Measurements from ENCODE around the gene TRDN. TPM values are rescaled to one million over a fixed set of nuclear protein-coding genes. Genes with fewer than 3 reads are reported as not detected.

Gene TRDN
- total and polyA plus RNA-seq, 2 donors, result 0.18 to 0.38 TPM

DNA sequence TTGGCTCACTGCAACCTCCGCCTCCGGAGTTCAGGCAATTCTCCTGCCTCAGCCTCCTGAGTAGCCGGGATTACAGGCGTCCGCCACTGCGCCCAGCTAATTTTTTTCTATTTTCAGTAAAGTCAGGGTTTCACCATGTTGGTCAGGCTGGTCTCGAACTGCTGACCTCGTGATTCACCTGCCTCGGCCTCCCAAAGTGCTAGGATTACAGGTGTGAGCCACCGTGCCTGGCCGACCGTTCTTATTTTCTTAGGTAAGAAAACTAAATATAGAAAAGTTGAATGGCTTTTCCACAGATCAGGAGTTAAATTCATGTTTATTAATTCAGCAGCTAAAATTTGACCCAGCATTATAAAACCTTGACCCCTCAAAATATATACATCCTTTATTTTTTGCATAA lies 238.7 kb downstream of the TRDN start:
- no peak overlapping the region for H3K4me3 ChIP-seq (ENCODE audit: low read length in 2 of 2)
- H3K36me3 ChIP-seq (ENCODE audit: control insufficient read depth in 2 of 2, insufficient read depth in 2 of 2, low read length in 1 of 2), result no peaks in the 10 kb centered on the region
- WGBS, result 91% methylated on average over 12 of the region's 12 CpGs

DNA sequence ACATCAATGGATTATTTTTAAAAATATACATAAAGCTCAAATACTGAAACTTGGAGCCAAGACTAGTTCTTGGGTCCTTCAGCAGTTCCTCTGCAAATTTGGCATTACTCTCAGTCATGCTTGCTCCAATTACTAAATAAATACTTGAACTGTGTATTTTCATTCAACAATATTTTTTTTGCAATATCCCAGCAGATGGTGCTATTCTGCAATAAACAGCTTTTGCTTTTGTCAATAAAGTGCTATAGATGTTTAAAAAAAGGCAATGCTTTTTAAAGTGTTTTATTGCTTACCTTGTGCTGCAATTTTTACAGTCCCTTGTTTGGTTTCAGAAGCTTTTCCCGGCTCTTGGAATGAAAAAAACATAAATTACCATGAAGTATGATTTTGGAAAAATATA lies 243.4 kb downstream of the TRDN start:
- H3K27ac ChIP-seq (ENCODE audit: low read depth in 1 of 2, low read length in 1 of 2), result no peak overlapping the region
- H3K27me3 ChIP-seq (ENCODE audit: control insufficient read depth in 2 of 2, insufficient read depth in 1 of 2, low read length in 1 of 2), result no peaks in the 10 kb centered on the region
- H3K4me3 ChIP-seq (ENCODE audit: low read length in 2 of 2), result no peak overlapping the region
- H3K36me3 ChIP-seq (ENCODE audit: control insufficient read depth in 2 of 2, insufficient read depth in 2 of 2, low read length in 1 of 2), result no peaks in the 10 kb centered on the region
- no peaks in the 10 kb centered on the region for H3K4me1 ChIP-seq (ENCODE audit: control insufficient read depth in 2 of 2, insufficient read depth in 2 of 2, low read length in 2 of 2)
- WGBS, result 76% methylated on average over 1 of the region's 1 CpG
- peak in 1 of 9 donors; percentile 2 for DNase-seq (ENCODE audit: low read depth in 6 of 9, low spot score in 9 of 9)
- H3K9me3 ChIP-seq (ENCODE audit: control insufficient read depth in 2 of 2, insufficient read depth in 1 of 2, low read length in 1 of 2), result no peaks in the 10 kb centered on the region

More for the DNA sequence above, 238.7 kb downstream of the TRDN start:
- H3K9me3 ChIP-seq (ENCODE audit: control insufficient read depth in 2 of 2, insufficient read depth in 1 of 2, low read length in 1 of 2), result no peaks in the 10 kb centered on the region
- no peak overlapping the region for H3K27ac ChIP-seq (ENCODE audit: low read depth in 1 of 2, low read length in 1 of 2)
- DNase-seq (ENCODE audit: low read depth in 6 of 9, low spot score in 9 of 9), result no peak
- H3K4me1 ChIP-seq (ENCODE audit: control insufficient read depth in 2 of 2, insufficient read depth in 2 of 2, low read length in 2 of 2), result no peaks in the 10 kb centered on the region
- H3K27me3 ChIP-seq (ENCODE audit: control insufficient read depth in 2 of 2, insufficient read depth in 1 of 2, low read length in 1 of 2), result no peaks in the 10 kb centered on the region

DNA sequence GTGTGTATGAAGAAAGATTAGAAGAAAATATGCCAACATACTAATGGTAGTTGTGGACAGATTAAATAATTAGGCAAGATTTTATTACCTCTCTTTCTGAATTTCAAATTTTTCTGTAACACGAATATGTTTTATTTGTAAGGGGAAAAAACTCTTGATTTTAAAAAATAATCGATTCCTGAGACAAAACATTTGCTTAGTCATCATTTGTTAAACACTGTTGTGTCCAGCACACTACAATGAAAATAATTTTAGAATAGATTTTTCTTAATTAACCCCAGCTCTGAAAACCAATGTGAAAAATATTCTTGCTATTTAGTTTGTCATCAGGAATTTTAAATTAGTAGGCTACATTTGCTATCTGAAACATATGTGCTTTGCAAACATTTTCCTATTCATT lies 253.0 kb downstream of the TRDN start:
- Histone ChIP-seq H3K36me3 (ENCODE audit: control insufficient read depth in 2 of 2, insufficient read depth in 2 of 2, low read length in 1 of 2) (no peaks in the 10 kb centered on the region), H3K4me1 (ENCODE audit: control insufficient read depth in 2 of 2, insufficient read depth in 2 of 2, low read length in 2 of 2) (no peaks in the 10 kb centered on the region), H3K27me3 (ENCODE audit: control insufficient read depth in 2 of 2, insufficient read depth in 1 of 2, low read length in 1 of 2) (no peaks in the 10 kb centered on the region), H3K9me3 (ENCODE audit: control insufficient read depth in 2 of 2, insufficient read depth in 1 of 2, low read length in 1 of 2) (no peaks in the 10 kb centered on the region), H3K4me3 (ENCODE audit: low read length in 2 of 2) (no peak overlapping the region), H3K27ac (ENCODE audit: low read depth in 1 of 2, low read length in 1 of 2) (no peak overlapping the region)
- no peak for DNase-seq (ENCODE audit: low read depth in 6 of 9, low spot score in 9 of 9)
- WGBS, result 94% methylated on average over 2 of the region's 2 CpGs

DNA sequence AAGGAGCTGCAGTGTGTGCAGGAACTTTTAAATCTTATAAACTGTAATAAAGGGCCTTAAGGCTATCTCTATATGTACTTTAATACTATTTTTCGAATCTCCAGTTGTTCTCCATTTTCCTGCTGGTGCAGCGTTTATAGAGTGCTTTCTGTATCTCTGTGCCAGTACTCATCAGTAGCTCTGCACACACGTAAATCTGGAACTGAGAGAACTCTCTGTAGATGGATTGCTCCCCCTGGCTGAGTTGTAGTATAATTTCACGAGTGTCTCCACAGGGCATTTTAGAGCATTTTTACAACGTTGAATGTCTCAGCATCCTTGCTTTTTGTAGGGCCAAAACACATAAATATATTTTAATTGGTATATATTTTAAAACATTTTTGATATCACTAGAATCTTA lies 256.5 kb downstream of the TRDN start:
- Histone ChIP-seq H3K36me3 (ENCODE audit: control insufficient read depth in 2 of 2, insufficient read depth in 2 of 2, low read length in 1 of 2) (no peaks in the 10 kb centered on the region), H3K4me1 (ENCODE audit: control insufficient read depth in 2 of 2, insufficient read depth in 2 of 2, low read length in 2 of 2) (no peaks in the 10 kb centered on the region), H3K4me3 (ENCODE audit: low read length in 2 of 2) (no peak overlapping the region), H3K9me3 (ENCODE audit: control insufficient read depth in 2 of 2, insufficient read depth in 1 of 2, low read length in 1 of 2) (no peaks in the 10 kb centered on the region), H3K27me3 (ENCODE audit: control insufficient read depth in 2 of 2, insufficient read depth in 1 of 2, low read length in 1 of 2) (no peaks in the 10 kb centered on the region), H3K27ac (ENCODE audit: low read depth in 1 of 2, low read length in 1 of 2) (no peak overlapping the region)
- 51% methylated on average over 5 of the region's 5 CpGs for WGBS
- DNase-seq (ENCODE audit: low read depth in 6 of 9, low spot score in 9 of 9), result no peak

DNA sequence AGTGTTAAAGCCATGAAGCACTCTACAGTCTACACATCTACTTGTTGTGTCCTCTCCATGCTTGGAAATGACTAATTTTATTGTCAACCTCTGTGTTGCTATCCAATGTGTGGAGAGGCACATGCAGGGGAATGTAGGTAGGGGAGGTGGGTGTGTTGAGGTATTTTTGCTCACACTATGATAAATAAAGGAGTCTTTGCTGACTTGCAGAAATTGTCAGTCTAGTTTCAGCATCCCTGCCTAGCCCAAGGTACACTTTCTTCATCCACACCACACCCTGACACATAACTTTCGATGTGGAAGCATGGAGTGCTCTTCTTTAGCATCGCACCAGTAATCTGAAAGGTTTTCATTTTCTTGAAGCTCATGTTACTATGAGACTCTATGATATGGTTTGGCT lies 264.0 kb downstream of the TRDN start:
- Histone ChIP-seq H3K27me3 (ENCODE audit: control insufficient read depth in 2 of 2, insufficient read depth in 1 of 2, low read length in 1 of 2) (no peaks in the 10 kb centered on the region), H3K9me3 (ENCODE audit: control insufficient read depth in 2 of 2, insufficient read depth in 1 of 2, low read length in 1 of 2) (no peaks in the 10 kb centered on the region), H3K27ac (ENCODE audit: low read depth in 1 of 2, low read length in 1 of 2) (no peak overlapping the region), H3K36me3 (ENCODE audit: control insufficient read depth in 2 of 2, insufficient read depth in 2 of 2, low read length in 1 of 2) (no peaks in the 10 kb centered on the region), H3K4me1 (ENCODE audit: control insufficient read depth in 2 of 2, insufficient read depth in 2 of 2, low read length in 2 of 2) (no peaks in the 10 kb centered on the region), H3K4me3 (ENCODE audit: low read length in 2 of 2) (no peak overlapping the region)
- 96% methylated on average over 2 of the region's 2 CpGs for WGBS
- DNase-seq (ENCODE audit: low read depth in 6 of 9, low spot score in 9 of 9), result no peak

DNA sequence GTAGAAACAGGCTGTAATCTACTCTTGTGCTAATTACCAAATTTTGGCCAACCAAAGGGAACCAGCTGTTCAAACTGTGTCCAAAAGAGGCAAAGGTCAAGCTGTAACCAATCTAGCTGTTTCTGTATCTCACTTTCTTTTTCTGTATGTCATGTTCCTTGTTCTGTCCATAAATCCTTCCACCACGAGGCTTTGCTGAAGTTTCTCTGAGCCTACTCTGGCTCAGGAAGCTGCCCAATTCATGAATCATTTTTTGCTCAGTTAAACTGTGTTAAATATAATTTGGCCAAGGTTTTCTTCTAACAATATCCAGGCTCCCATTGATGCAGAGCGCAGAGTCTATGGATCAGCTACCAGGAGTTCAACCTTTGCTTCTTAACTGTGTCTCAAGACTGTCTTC lies 272.8 kb downstream of the TRDN start:
- DNase-seq (ENCODE audit: low read depth in 6 of 9, low spot score in 9 of 9), result no peak
- H3K9me3 ChIP-seq (ENCODE audit: control insufficient read depth in 2 of 2, insufficient read depth in 1 of 2, low read length in 1 of 2), result no peaks in the 10 kb centered on the region
- no peak overlapping the region for H3K4me3 ChIP-seq (ENCODE audit: low read length in 2 of 2)
- 84% methylated on average over 2 of the region's 2 CpGs for WGBS
- H3K4me1 ChIP-seq (ENCODE audit: control insufficient read depth in 2 of 2, insufficient read depth in 2 of 2, low read length in 2 of 2), result no peaks in the 10 kb centered on the region
- no peak overlapping the region for H3K27ac ChIP-seq (ENCODE audit: low read depth in 1 of 2, low read length in 1 of 2)
- no peaks in the 10 kb centered on the region for H3K36me3 ChIP-seq (ENCODE audit: control insufficient read depth in 2 of 2, insufficient read depth in 2 of 2, low read length in 1 of 2)
- no peaks in the 10 kb centered on the region for H3K27me3 ChIP-seq (ENCODE audit: control insufficient read depth in 2 of 2, insufficient read depth in 1 of 2, low read length in 1 of 2)

DNA sequence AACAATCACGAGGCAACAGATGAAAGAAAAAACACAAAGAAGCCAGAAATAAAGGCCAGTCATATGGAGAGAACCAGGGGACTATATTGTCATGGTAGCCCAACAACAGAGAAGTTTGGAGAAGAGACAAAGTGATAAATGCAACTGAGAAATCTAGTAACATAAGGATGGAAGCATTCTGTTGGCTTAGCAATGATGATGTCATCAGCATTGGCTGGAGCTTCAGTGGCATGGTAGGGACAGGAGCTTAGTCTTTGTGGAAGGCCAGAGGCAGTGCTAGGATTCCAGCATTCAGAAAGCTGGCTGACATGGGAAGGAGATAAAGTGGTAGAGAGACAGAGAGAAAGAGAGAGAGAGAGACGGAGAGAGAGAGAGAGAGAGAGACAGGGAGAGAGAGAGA lies 276.4 kb downstream of the TRDN start:
- no peaks in the 10 kb centered on the region for H3K36me3 ChIP-seq (ENCODE audit: control insufficient read depth in 2 of 2, insufficient read depth in 2 of 2, low read length in 1 of 2)
- DNase-seq (ENCODE audit: low read depth in 6 of 9, low spot score in 9 of 9), result no peak
- no peak overlapping the region for H3K4me3 ChIP-seq (ENCODE audit: low read length in 2 of 2)
- no peaks in the 10 kb centered on the region for H3K4me1 ChIP-seq (ENCODE audit: control insufficient read depth in 2 of 2, insufficient read depth in 2 of 2, low read length in 2 of 2)
- H3K27me3 ChIP-seq (ENCODE audit: control insufficient read depth in 2 of 2, insufficient read depth in 1 of 2, low read length in 1 of 2), result no peaks in the 10 kb centered on the region
- H3K9me3 ChIP-seq (ENCODE audit: control insufficient read depth in 2 of 2, insufficient read depth in 1 of 2, low read length in 1 of 2), result no peaks in the 10 kb centered on the region
- WGBS, result 76% methylated on average over 2 of the region's 2 CpGs
- no peak overlapping the region for H3K27ac ChIP-seq (ENCODE audit: low read depth in 1 of 2, low read length in 1 of 2)

DNA sequence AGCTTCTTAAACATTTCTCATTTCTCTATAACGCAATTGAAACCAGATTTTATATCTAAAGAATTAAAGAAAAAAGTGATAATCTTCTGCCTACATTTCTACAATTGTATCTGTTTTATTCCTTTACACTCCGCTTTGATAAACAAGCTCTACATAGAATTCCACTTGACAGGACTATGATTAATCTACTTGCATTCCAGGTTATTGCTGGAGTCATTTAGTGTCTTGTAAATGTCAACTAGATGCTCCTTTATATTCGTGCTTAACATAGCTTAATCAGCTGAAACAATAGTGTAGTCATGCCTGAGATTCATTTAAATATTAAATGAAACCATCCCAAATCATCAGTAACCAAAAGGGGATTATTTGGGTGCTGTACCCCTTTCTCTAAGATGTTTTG lies 284.0 kb downstream of the TRDN start:
- Histone ChIP-seq H3K9me3 (ENCODE audit: control insufficient read depth in 2 of 2, insufficient read depth in 1 of 2, low read length in 1 of 2) (no peaks in the 10 kb centered on the region), H3K27ac (ENCODE audit: low read depth in 1 of 2, low read length in 1 of 2) (no peak overlapping the region), H3K36me3 (ENCODE audit: control insufficient read depth in 2 of 2, insufficient read depth in 2 of 2, low read length in 1 of 2) (no peaks in the 10 kb centered on the region), H3K4me1 (ENCODE audit: control insufficient read depth in 2 of 2, insufficient read depth in 2 of 2, low read length in 2 of 2) (no peaks in the 10 kb centered on the region), H3K27me3 (ENCODE audit: control insufficient read depth in 2 of 2, insufficient read depth in 1 of 2, low read length in 1 of 2) (no peaks in the 10 kb centered on the region), H3K4me3 (ENCODE audit: low read length in 2 of 2) (no peak overlapping the region)
- 72% methylated on average over 3 of the region's 3 CpGs for WGBS
- DNase-seq (ENCODE audit: low read depth in 6 of 9, low spot score in 9 of 9), result no peak

DNA sequence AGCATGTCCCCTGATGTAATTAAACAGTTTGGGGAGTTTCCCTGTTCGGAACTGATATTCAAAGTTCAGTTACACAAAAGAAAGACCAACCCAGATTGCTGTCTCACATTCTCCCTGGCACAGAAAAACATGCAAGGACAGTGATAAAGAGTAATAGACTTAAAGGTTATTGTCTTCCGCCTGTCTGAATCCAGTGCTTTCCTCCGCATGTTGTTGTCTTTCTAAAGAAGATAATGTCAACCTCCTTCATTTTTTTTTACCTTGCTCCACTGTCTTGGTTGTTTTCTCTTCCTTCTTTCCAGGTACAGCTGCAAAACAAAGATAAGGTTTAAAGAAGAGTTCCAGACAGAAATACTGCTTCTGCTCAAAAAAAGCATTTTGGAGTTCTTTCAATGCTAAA lies 284.5 kb downstream of the TRDN start:
- no peak for DNase-seq (ENCODE audit: low read depth in 6 of 9, low spot score in 9 of 9)
- Histone ChIP-seq H3K36me3 (ENCODE audit: control insufficient read depth in 2 of 2, insufficient read depth in 2 of 2, low read length in 1 of 2) (no peaks in the 10 kb centered on the region), H3K4me3 (ENCODE audit: low read length in 2 of 2) (no peak overlapping the region), H3K27ac (ENCODE audit: low read depth in 1 of 2, low read length in 1 of 2) (no peak overlapping the region), H3K9me3 (ENCODE audit: control insufficient read depth in 2 of 2, insufficient read depth in 1 of 2, low read length in 1 of 2) (no peaks in the 10 kb centered on the region), H3K27me3 (ENCODE audit: control insufficient read depth in 2 of 2, insufficient read depth in 1 of 2, low read length in 1 of 2) (no peaks in the 10 kb centered on the region), H3K4me1 (ENCODE audit: control insufficient read depth in 2 of 2, insufficient read depth in 2 of 2, low read length in 2 of 2) (no peaks in the 10 kb centered on the region)
- 84% methylated on average over 3 of the region's 3 CpGs for whole genome bisulfite sequencing

DNA sequence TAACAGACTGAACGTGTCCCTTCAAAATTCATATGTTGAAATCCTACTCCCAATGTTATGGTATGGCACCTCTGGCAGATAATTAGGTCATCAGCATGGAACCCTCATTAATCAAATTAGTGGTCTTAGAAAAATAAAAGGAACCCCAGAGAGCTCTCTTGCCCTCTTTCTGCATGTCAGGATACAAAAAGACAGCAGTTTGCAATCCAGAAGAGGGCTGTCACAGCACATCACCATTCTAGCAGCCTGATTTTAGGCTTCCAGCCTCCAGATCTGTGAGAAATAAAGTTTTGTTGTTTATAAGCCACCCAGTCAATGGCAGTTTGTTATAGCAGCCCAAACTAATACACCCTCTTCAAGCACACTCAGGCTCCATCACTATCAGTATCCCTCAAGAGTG lies 292.9 kb downstream of the TRDN start:
- DNase-seq (ENCODE audit: low read depth in 6 of 9, low spot score in 9 of 9), result no peak
- Histone ChIP-seq H3K4me3 (ENCODE audit: low read length in 2 of 2) (no peak overlapping the region), H3K4me1 (ENCODE audit: control insufficient read depth in 2 of 2, insufficient read depth in 2 of 2, low read length in 2 of 2) (no peaks in the 10 kb centered on the region), H3K27ac (ENCODE audit: low read depth in 1 of 2, low read length in 1 of 2) (no peak overlapping the region), H3K27me3 (ENCODE audit: control insufficient read depth in 2 of 2, insufficient read depth in 1 of 2, low read length in 1 of 2) (no peaks in the 10 kb centered on the region), H3K9me3 (ENCODE audit: control insufficient read depth in 2 of 2, insufficient read depth in 1 of 2, low read length in 1 of 2) (no peaks in the 10 kb centered on the region), H3K36me3 (ENCODE audit: control insufficient read depth in 2 of 2, insufficient read depth in 2 of 2, low read length in 1 of 2) (no peaks in the 10 kb centered on the region)
- WGBS, result 93% methylated on average over 1 of the region's 1 CpG

All from thymus (tissue), 11 donors.